NCI-H2081 (cell line): ENCODE measurements around the gene BEX4.
"Not testable (repeated sequence)": the region's sequence is repeated elsewhere in the genome, so short reads cannot be mapped to it uniquely, and the experiment has no call there.

Experiments
- DNase-seq, 2 experiments: peaks; one replicate each; lab custom pipeline; 2025; lab: John Stamatoyannopoulos, UW

BEX4 gene

GRCh38 chrX:103214870-103215424 is at the start of gene BEX4:
Gene BEX4 (plus strand): TSS chrX:103215108. CDS start chrX:103216154, 1,046 bp downstream.
- DNase-seq: peak; percentile 82 to 89

DNA sequence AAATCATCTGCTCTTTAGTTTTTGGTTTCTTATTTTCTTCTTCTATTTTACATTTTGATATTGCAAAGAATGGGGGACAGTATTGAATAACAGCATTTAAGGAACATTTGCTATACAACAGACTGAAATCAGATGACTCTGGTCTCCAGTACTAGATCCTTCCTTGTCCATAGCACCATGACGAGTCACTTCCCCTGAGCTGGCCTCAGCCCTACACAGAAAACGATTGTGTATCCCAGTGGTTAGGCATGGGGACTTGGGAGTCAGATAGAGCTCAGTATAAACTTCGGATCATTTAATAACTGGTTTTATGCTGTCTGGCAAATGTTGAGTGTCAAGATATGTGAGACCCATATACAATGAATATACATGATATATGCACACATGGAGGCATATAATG is 44.7 kb upstream of the BEX4 start:
- DNase-seq: no peak

- DNase-seq: no peak
These were observed 43.6 kb upstream of the BEX4 start for GRCh38 chrX:103171353-103171752.

- not testable (repeated sequence) for DNase-seq
These were observed 39.7 kb upstream of the BEX4 start for GRCh38 chrX:103175256-103175655.

DNA sequence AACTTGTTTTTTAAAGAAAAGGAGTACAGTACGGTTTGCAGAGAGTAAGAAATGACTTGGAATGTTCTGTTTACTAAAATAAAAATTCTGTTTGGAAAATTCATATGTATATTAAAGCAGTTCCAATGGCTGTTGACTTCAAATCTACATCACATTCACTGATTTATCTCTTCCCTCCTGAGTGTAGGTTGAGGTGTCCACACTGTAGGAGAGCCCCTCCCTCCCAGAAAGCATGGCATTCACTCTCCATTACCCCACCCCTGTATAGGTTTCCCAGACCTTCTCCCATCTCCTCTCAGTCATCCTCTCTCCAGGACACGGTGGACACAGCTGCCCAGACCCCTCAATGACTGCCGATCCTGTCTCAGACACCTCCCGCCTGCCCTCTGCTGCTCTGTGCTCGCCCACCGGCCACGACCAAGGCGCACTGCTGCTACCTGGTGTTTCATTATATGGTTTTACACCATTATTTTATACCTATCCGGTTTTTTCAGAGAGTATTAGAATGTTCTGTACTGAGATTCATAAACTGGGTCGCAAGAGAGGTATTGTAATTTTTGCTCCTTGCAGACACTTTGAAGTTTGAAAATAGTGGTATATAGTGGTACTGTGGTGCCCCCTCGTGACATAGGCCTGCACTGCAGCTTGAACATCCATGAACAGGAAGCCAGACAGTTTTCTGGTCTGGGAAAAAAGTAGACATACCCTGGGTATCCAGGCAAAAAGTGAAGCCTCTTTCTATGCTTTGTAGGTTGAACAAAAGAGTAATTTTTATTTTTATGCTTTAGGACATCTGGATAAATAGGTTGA is 38.8 kb upstream of the BEX4 start:
- DNase-seq: peak; percentile 65 to 66

DNA sequence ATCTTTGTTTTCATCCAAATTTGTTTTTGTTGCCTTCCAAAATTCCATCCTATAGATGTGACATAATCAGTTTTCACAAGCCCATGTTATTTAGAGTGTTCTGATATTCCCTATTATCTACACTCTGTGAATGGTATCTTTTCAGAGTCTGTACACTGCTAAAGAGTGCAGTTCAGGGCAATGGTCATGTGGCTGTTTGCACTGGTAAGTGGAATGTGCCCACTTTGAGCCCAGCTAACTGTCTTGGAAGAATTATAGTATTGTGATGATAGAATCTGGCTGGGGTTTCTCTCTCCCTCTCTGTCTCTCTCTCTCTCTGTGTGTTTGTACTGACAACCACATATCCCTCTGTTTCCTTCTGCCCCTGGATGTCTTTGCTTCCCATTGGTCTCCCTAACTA is 37.4 kb upstream of the BEX4 start:
- no peak for DNase-seq

DNA sequence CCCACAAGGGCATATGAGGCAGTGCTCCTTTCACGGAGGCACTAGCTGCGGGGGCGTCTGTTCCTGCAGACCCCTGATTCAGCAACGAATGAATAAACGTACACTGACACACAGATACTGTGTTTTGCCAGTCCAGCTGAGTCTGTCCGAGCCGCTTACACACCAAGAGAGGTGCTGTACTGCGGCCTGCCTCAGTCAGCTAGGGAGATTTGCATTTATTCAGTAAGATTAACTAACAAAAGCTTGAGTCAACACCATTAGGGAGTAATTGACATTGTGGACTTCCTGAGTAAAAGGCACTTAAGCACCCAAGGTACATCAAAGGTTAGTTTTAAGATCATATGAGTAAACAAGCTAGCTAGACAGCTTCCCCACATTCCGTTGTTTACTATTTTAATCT is 31.0 kb upstream of the BEX4 start:
- peak in 1 of 2 experiments; percentile 64 for DNase-seq

DNA sequence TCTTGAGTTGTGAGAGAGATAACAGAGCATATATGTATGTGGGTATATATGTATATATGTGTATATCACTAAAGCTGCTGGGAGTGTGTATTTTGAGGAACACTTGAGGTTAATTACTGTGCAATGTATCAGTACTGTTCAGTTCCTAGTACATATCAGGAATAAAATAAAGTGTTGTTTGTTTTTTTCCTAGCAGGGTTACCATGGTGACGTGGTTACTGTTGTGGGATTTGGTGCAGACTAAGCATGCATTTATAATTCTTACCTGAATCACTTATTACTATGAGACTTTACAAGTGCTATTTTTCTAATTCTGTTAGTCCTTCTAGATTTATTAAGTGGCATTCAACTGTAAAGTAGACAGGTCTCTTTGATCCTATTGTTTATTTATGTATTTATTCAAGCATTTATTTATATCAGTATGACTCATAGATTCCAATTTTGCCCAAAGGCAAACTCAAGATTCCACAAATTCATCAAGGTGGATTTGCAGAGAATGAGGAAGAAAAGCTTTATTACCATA is 26.9 kb upstream of the BEX4 start:
- no peak for DNase-seq

GRCh38 chrX:103197721-103198306 is 17.1 kb upstream of the BEX4 start:
- DNase-seq: no peak

- DNase-seq: not testable (repeated sequence)
These were observed 16.2 kb upstream of the BEX4 start for GRCh38 chrX:103198668-103199067.

- DNase-seq: peak in 1 of 2 experiments; percentile 14
These were observed 13.9 kb upstream of the BEX4 start for GRCh38 chrX:103201041-103201440.

DNA sequence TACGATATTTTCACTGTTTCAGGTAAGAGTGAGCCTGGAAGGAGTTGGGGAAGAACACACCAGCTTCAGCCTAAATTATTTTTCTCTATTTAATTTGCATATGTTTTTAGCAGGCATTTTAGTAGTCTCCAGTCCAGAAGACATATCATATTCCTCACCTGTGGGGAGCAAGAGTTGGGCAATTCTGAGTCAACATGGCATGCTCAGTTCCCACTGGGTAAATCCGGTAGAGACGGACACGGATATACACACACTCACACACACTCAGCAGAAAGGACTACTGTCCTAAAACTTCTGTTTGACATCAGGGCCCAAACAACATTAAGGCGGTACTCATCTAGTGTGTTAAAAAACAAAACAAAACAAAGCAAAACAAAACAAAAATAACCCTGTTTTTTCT is 4.9 kb upstream of the BEX4 start:
- no peak for DNase-seq

DNA sequence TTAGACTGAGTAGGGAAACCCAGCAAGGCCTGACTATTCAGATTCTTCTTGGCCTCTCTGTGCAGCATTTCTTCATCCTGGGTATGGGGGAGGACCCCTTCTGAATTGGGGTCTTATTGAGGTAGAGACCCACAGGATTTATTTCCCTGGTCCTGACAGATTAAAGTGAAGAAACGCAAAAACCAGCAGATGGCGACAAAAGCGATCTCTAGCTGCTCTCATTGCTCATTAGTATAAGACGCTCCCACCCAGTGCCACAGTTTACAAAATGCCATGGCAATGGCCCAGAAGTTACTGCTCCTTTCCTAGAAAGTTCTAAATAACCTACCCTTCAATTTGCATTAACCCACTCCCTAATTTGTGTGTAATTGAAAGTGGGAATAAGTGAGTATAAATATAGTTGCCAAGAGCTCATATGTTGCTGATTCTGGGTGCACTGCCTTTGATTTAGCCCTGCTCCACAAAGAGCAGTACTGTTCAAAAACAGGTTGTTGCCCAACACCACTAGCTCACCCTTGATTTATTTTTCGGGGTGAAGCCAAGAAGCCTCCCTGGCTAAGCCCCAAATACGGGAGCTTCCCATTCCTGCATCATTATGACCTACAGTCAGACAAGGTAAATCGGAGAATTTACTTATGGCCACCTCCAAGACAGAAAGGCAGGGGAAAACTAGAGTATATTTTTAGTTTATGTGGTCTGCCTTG is 3.7 kb upstream of the BEX4 start:
- peak; percentile 70 to 72 for DNase-seq

GRCh38 chrX:103212749-103213457 is 2.0 kb upstream of the BEX4 start:
- no peak for DNase-seq

GRCh38 chrX:103215425-103215991 is 600 bp downstream of the BEX4 start:
- peak; percentile 66 to 69 for DNase-seq

- DNase-seq: no peak
These were observed 5.8 kb downstream of the BEX4 start for GRCh38 chrX:103220511-103221323.

DNA sequence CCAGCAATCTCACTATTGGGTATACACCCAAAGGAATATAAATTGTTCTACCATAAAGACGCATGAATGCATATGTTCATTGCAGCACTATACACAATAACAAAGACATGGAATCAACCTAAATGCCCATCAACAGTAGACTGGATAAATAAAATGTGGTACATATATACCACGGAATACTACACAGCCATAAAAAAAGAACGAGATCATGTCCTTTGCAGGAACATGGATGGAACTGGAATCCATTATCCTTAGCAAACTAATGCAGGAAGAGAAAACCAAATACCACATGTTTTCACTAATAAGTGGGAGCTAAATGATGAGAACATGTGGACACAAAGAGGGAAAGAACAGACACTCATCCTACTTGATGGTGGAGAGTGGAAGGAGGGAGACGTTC is 11.0 kb downstream of the BEX4 start:
- not testable (repeated sequence) for DNase-seq

GRCh38 chrX:103233263-103233662 is 18.4 kb downstream of the BEX4 start:
- DNase-seq: no peak

- DNase-seq: no peak
These were observed 20.0 kb downstream of the BEX4 start for GRCh38 chrX:103234869-103235268.

- not testable (repeated sequence) for DNase-seq
These were observed 20.7 kb downstream of the BEX4 start for GRCh38 chrX:103235608-103236007.
